K562 (cell line): Measurements from ENCODE around the gene NCOA3. TPM values are rescaled to one million over a fixed set of nuclear protein-coding genes. Genes with fewer than 3 reads are reported as not detected.

Experiments
- CBFA2T2 ChIP-seq: fragments of 450-650 bp; conservative IDR thresholded peaks from 2 replicates; pipeline ENCODE4 v1.6.1; 2017; ENCODE audit warnings: mild to moderate bottlenecking
- CUX1 ChIP-seq: fragments of 200-800 bp; sonication (Bioruptor generic); IDR thresholded peaks from 2 replicates; pipeline ENCODE4 v1.6.1; 2016; ENCODE audit warnings: missing genetic modification characterization, missing compliant biosample characterization
- FOSL1 ChIP-seq: fragments of 200-800 bp; sonication (Bioruptor generic); conservative IDR thresholded peaks from 2 replicates; pipeline ENCODE4 v1.6.1; 2016; ENCODE audit warnings: missing genetic modification characterization, missing compliant biosample characterization
- HES1 ChIP-seq: fragments of 450-650 bp; IDR thresholded peaks from 2 replicates; pipeline ENCODE4 v1.6.1; 2016; ENCODE audit warnings: low read depth, mild to moderate bottlenecking, moderate library complexity
- KDM1A ChIP-seq, 2 experiments: fragments of 450-650 bp; IDR thresholded peaks; 2 replicates each; pipeline ENCODE4 v1.6.1; 2016; ENCODE audit warnings: mild to moderate bottlenecking in 2 of 2
- LEF1 ChIP-seq: fragments of 450-650 bp; IDR thresholded peaks from 2 replicates; pipeline ENCODE4 v1.6.1; 2016; ENCODE audit warnings: mild to moderate bottlenecking
- MEF2A ChIP-seq: IDR thresholded peaks from 2 replicates; pipeline ENCODE4 v1.6.1; 2011; ENCODE audit warnings: low read depth, mild to moderate bottlenecking, low read length, moderate library complexity; ENCODE audit not compliant: control insufficient read depth
- PKNOX1 ChIP-seq: fragments of 450-650 bp; IDR thresholded peaks from 2 replicates; pipeline ENCODE4 v1.6.1; 2016
- POLR2B ChIP-seq: fragments of 450-650 bp; IDR thresholded peaks from 2 replicates; pipeline ENCODE4 v1.6.1; 2018; ENCODE audit warnings: low read depth; ENCODE audit not compliant: partially characterized antibody
- TCF3 ChIP-seq: sonication (generic); formaldehyde crosslinking; IDR thresholded peaks from 2 replicates; pipeline ENCODE4 v1.4.0; 2020; ENCODE audit warnings: mild to moderate bottlenecking, missing genetic modification reagents
- TCF7L2 ChIP-seq: fragments of 150-350 bp; IDR thresholded peaks from 2 replicates; pipeline ENCODE4 v1.6.1; 2016; ENCODE audit warnings: low read depth, mild to moderate bottlenecking, low read length, moderate library complexity
- THAP7 ChIP-seq: fragments of 250-450 bp; sonication (Bioruptor Pico); IDR thresholded peaks from 2 replicates; pipeline ENCODE4 v1.5.0; 2021
- XRCC4 ChIP-seq: IDR thresholded peaks from one replicate; pipeline ENCODE4 v1.6.1; 2011; ENCODE audit not compliant: insufficient read depth, insufficient read length; ENCODE audit errors: extremely low read depth
- ZC3H11A ChIP-seq: IDR thresholded peaks from 2 replicates; pipeline ENCODE4 v1.6.1; 2012; ENCODE audit warnings: low read depth, low read length, improper control_type of control experiment
- ZNF217 ChIP-seq: sonication (generic); formaldehyde crosslinking; IDR thresholded peaks from 2 replicates; pipeline ENCODE4 v1.8.0; 2022; ENCODE audit warnings: mild to moderate bottlenecking, missing genetic modification reagents
- ZNF23 ChIP-seq: fragments of 250-450 bp; sonication (Bioruptor Pico); IDR thresholded peaks from 2 replicates; pipeline ENCODE4 v1.4.0; 2020; ENCODE audit warnings: mild to moderate bottlenecking
- ZNF282 ChIP-seq: sonication (generic); formaldehyde crosslinking; IDR thresholded peaks from 2 replicates; pipeline ENCODE4 v1.8.1; 2023; ENCODE audit warnings: missing genetic modification reagents
- ZNF695 ChIP-seq: fragments of 450-650 bp; formaldehyde crosslinking; IDR thresholded peaks from 2 replicates; pipeline ENCODE4 v1.4.0; 2020; ENCODE audit warnings: mild to moderate bottlenecking, moderate library complexity
- polyA plus RNA-seq, 8 experiments: library from polyadenylated mRNA; depleted of rRNA in 4 of 8; stranded (reverse) in 5 of 8; unstranded in 3 of 8; fragments of >200 nt; fragmentation: Nextera tagmentation in 2 of 8; fragmentation: Illumina TruSeq in 1 of 8; extraction: Ambion mirVana in 2 of 8; extraction: Trizol in 1 of 8; gene quantifications; 2 replicates each; pipeline versions ENCODE4 v1.2.1 to v1.2.3, GENCODE V29; 2011 to 2014; ENCODE audit warnings: inconsistent platforms in 1 of 8, missing spikeins in 1 of 8
- total RNA-seq, 7 experiments: library from RNA; depleted of rRNA in 6 of 7; stranded (reverse); fragments of >200 nt in 6 of 7; fragmentation: Illumina TruSeq in 2 of 7; extraction: Trizol in 2 of 7; gene quantifications; 2 replicates each; pipeline versions ENCODE4 v1.2.1 to v1.2.3, GENCODE V29; 2011 to 2021; ENCODE audit warnings: low replicate concordance in 1 of 7

Gene NCOA3
- total and polyA plus RNA-seq, 9 of the 15 experiments (the other 6 are each of a cell fraction or from before 2014, with no cell fraction given): 3.2 to 24.3 (median 14.4) TPM

GRCh38 chr20:47659904-47660601 lies 158.4 kb downstream of the NCOA3 start (continued):
- TF ChIP-seq CUX1 (CRISPR knock-in tag): no peak
- no peak for TF ChIP-seq XRCC4
- TF ChIP-seq MEF2A: no peak
- peak; percentile 37; the same call in 1 of the 2 replicates for TF ChIP-seq PKNOX1
- no peak for TF ChIP-seq ZNF217 (CRISPR knock-in tag)
- TF ChIP-seq LEF1: peak; percentile 71
- no peak for TF ChIP-seq POLR2B
- 0 out of 2 replicates have a peak, but pooled peaks have one; percentile 28 for TF ChIP-seq HES1
- TF ChIP-seq ZNF23 (CRISPR knock-in tag): no peak
- TF ChIP-seq ZNF282: no peak
- peak; percentile 9; the same call in 1 of the 2 replicates for TF ChIP-seq CBFA2T2
- TF ChIP-seq FOSL1: peak; percentile 46; the same call in 1 of the 2 replicates
- peak; percentile 42 for TF ChIP-seq TCF3 (CRISPR knock-in tag)
- peak; percentile 24 to 26; a peak in 2 of 4 replicates for TF ChIP-seq KDM1A (IDR thresholded peaks at IDR 0.05)
- TF ChIP-seq TCF7L2: no peak
- TF ChIP-seq ZNF695 (CRISPR knock-in tag): no peak
- TF ChIP-seq ZC3H11A: no peak
- no peak for TF ChIP-seq THAP7
